GM13976 (cell line): ENCODE data around the gene PNPLA7.
"Not testable (repeated sequence)": the region's sequence is repeated elsewhere in the genome, so short reads cannot be mapped to it uniquely, and the experiment has no call there.

ENCODE experiments used
- DNase-seq: peaks from one replicate; pipeline ENCODE4 v3.0.0; 2012; ENCODE audit warnings: low spot score
- CTCF ChIP-seq: IDR thresholded peaks from 2 replicates; pipeline ENCODE4 v1.5.1; 2012; ENCODE audit warnings: borderline replicate concordance, mild to moderate bottlenecking; ENCODE audit not compliant: insufficient read depth; ENCODE audit errors: extremely low read depth, missing control alignments, control extremely low read depth
- in situ Hi-C: fragments of 300-500 bp; cut with MboI; formaldehyde crosslinking; loops from one replicate; pipeline ENCODE4 v1.12.0; 2022; ENCODE audit warnings: low sequenced_read_pairs, mixed read lengths, inconsistent platforms; ENCODE audit not compliant: unreplicated experiment

PNPLA7 gene

GRCh38 chr9:137454597-137455358 is 95.4 kb downstream of the PNPLA7 start:
- in situ Hi-C loops = no loop called here
- TF ChIP-seq CTCF = no peak
- DNase-seq = no peak

DNA sequence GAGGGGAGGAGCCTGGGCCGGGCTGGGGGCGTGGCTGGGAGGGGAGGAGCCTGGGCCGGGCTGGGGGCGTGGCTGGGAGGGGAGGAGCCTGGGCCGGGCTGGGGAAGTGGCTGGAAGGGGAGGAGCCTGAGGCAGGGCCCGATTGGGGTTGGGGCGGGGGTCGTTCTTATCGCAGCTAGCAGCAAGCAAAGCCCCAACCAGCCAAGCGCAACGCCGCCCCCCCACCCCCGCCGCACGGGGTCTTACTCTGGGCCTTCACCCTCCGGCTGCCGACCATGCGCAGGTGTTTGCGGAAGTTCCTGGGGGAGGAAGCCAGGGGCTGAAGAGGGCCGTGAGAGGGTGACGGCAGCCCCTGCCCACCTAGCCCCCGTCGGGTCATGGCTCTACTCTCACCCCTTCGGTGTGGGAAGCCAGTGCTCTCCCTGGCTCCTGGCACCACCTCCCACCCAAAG is 96.0 kb downstream of the PNPLA7 start:
- no peak for TF ChIP-seq CTCF
- peak; percentile 73 for DNase-seq
- in situ Hi-C loops = no loop called here

- peak; percentile 91 for DNase-seq
- no peak for TF ChIP-seq CTCF
- in situ Hi-C loops = no loop called here
Observed at GRCh38 chr9:137453643-137454081, 96.5 kb downstream of the PNPLA7 start.

- no peak for TF ChIP-seq CTCF
- DNase-seq = no peak
- in situ Hi-C loops = no loop called here
Observed at GRCh38 chr9:137452761-137453642, 97.2 kb downstream of the PNPLA7 start.

- in situ Hi-C loops = no loop called here
- no peak for TF ChIP-seq CTCF
- no peak for DNase-seq
Observed at GRCh38 chr9:137452006-137452760, 98.0 kb downstream of the PNPLA7 start.

- in situ Hi-C loops, DNase-seq: not testable (repeated sequence)
Observed at GRCh38 chr9:137451264-137452005, 98.8 kb downstream of the PNPLA7 start.

- in situ Hi-C loops, DNase-seq: not testable (repeated sequence)
Observed at GRCh38 chr9:137450539-137451222, 99.5 kb downstream of the PNPLA7 start.
